ENCODE results near the gene DNAJC4. TPM values are rescaled to one million over a fixed set of nuclear protein-coding genes. Genes with fewer than 3 reads are reported as not detected.

DNAJC4 gene
- total and polyA plus RNA-seq, 2 of the 8 experiments (the other 6 are each of a cell fraction or from before 2014, with no cell fraction given), result 14.6 to 31.0 TPM

DNA sequence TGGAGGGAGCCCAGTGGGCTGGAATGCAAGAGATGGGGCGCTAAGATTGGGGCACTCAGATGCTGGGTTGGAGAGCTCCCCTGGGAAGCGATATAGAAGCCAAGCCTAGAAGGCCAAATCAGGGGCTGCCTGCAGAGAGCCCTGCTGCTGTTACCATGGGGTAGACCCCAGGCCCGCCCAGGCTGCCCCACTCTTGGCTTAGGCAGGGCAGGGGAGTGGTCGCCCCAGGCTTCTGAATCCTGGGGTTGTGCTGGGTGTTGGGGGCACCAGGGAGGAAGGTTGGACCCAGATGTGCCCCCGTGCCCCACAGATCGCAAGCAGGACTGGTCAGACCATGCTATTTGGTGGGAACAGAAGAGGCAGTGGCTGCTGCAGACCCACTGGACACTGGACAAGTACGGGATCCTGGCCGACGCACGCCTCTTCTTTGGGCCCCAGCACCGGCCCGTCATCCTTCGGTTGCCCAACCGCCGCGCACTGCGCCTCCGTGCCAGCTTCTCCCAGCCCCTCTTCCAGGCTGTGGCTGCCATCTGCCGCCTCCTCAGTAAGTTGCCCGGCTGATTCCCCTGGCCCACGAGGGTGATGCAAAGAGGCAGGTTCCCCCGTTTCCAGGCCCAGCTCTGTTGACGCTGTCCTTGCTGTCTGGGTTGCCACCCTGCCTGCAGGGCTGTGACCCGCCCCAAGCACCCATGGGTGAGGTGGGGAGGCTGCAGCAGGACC lies 19.9 kb upstream of the DNAJC4 start:
- H3K9me3 ChIP-seq (ENCODE audit: insufficient read depth in 2 of 2, low read depth in 1 of 2, low read length in 1 of 2), result no peaks in the 10 kb centered on the region
- H3K79me1 ChIP-seq (ENCODE audit: low read depth, low read length), result no peaks in the 10 kb centered on the region
- peaks cover 1 to 7% of the 10 kb centered on the region in 2 experiments for H4K20me1 ChIP-seq (replicated peaks in 1 of 2; ENCODE audit: control insufficient read depth in 1 of 2, insufficient read depth in 2 of 2, low read length in 2 of 2)
- H2BK20ac ChIP-seq (ENCODE audit: low read length), result no peak overlapping the region
- H4K5ac ChIP-seq (ENCODE audit: insufficient read length, low read depth, low read length), result no peak overlapping the region
- no peak overlapping the region for H2BK12ac ChIP-seq (ENCODE audit: low read depth, low read length)
- no peak overlapping the region for H2BK15ac ChIP-seq (ENCODE audit: low read length)
- H4K91ac ChIP-seq (replicated peaks; ENCODE audit: insufficient read length, low read length), result no peak overlapping the region
- no peak overlapping the region for H3K4ac ChIP-seq (replicated peaks; ENCODE audit: insufficient read length, low read depth, low read length)
- H2AFZ ChIP-seq (ENCODE audit: low read length), result no peak overlapping the region
- H3K14ac ChIP-seq (ENCODE audit: insufficient read length), result no peak overlapping the region
- ChIA-PET POLR2A (ENCODE audit: partially characterized antibody) (interaction anchor here (1.2 to 18.4 kb wide), 8 partner anchors 9 to 90 kb away, joined by 3 to 253 read pairs (median 4); partner anchors contain the start of genes NUDT22, STIP1 and TRPT1), CTCF (ENCODE audit: partially characterized antibody) (interaction anchor here (0.7 to 1.7 kb wide), 11 partner anchors 10 to 203 kb away, joined by 3 to 7 read pairs (median 3); no protein-coding TSS in a partner anchor)
- peaks cover 10 to 19% (median 14%) of the 10 kb centered on the region in 4 experiments; a peak in 7 of 8 replicates for H3K36me3 ChIP-seq (ENCODE audit: control insufficient read depth in 2 of 4, insufficient read depth in 4 of 4, low read length in 3 of 4)
- 91% methylated on average over 22 of the region's 24 CpGs; no CpG with 5 or more reads in 1 of the 2 experiments for WGBS, 2 experiments (ENCODE audit: extremely low coverage in 1 of 2, insufficient coverage in 1 of 2, insufficient read length in 1 of 2, insufficient replicate concordance in 2 of 2, low coverage in 1 of 2, low lambda C conversion rate in 2 of 2, missing lambda C conversion rate in 1 of 2)
- H3K9ac ChIP-seq (replicated peaks in 1 of 4; ENCODE audit: extremely low read depth in 1 of 4, low read depth in 3 of 4, low read length in 3 of 4), result no peak overlapping the region
- H3K4me1 ChIP-seq (replicated peaks in 1 of 4; ENCODE audit: control insufficient read depth in 3 of 4, insufficient read depth in 4 of 4, low read length in 3 of 4), result peaks cover 0 to 5% (median 0%) of the 10 kb centered on the region in 4 experiments; a peak in 3 of 7 replicates
- no peaks in the 10 kb centered on the region for H3K23me2 ChIP-seq (ENCODE audit: low read depth, low read length)
- no peak for DNase-seq (ENCODE audit: low read depth in 1 of 2, low spot score in 2 of 2)
- no peak overlapping the region for H3K4me3 ChIP-seq (ENCODE audit: extremely low read depth in 1 of 4, insufficient read depth in 2 of 4, low read depth in 3 of 4, low read length in 4 of 4)
- H3K27ac ChIP-seq (ENCODE audit: low read depth, low read length), result no peak overlapping the region
- H2BK120ac ChIP-seq (replicated peaks; ENCODE audit: low read depth, low read length), result no peak overlapping the region
- no peak overlapping the region for H3K56ac ChIP-seq (replicated peaks; ENCODE audit: insufficient read length, low read depth, low read length)
- no peaks in the 10 kb centered on the region for H3K79me2 ChIP-seq (ENCODE audit: control insufficient read depth in 1 of 2, insufficient read depth in 2 of 2, low read length in 2 of 2)
- no peak overlapping the region for H3K18ac ChIP-seq (ENCODE audit: extremely low read depth, low read length)
- H2BK5ac ChIP-seq (ENCODE audit: low read depth, low read length), result no peak overlapping the region; the same call in 1 of the 2 replicates
- H2AK5ac ChIP-seq (ENCODE audit: low read depth, low read length), result no peak overlapping the region
- no peak for FAIRE-seq
- H3K23ac ChIP-seq (ENCODE audit: insufficient read length), result no peak overlapping the region
- H3K27me3 ChIP-seq (replicated peaks in 1 of 4; ENCODE audit: control insufficient read depth in 3 of 4, extremely low read depth in 1 of 4, insufficient read depth in 3 of 4, low read length in 3 of 4), result no peaks in the 10 kb centered on the region; a peak in 1 of 7 replicates
- H3K4me2 ChIP-seq (ENCODE audit: insufficient read depth in 1 of 2, low read depth in 2 of 2, low read length in 2 of 2), result no peak overlapping the region
- H4K8ac ChIP-seq (ENCODE audit: extremely low read depth, insufficient read depth, low read length), result no peak overlapping the region
- TF ChIP-seq SRF (IDR thresholded peaks at IDR 0.05; ENCODE audit: low read depth, low read length) (no peak), CBX8 (IDR thresholded peaks at IDR 0.05; ENCODE audit: borderline replicate concordance, low read depth, low read length) (no peak), NANOG (IDR thresholded peaks at IDR 0.05; ENCODE audit: insufficient read depth, low read depth, low read length, poor library complexity, severe bottlenecking) (no peak), GABPA (IDR thresholded peaks at IDR 0.05; ENCODE audit: borderline replicate concordance, insufficient read depth, low read length) (no peak), TEAD4 (IDR thresholded peaks at IDR 0.05; ENCODE audit: low read depth, low read length) (no peak), BRCA1 (IDR thresholded peaks at IDR 0.05; ENCODE audit: low read depth, low read length) (no peak), HDAC2 (IDR thresholded peaks at IDR 0.05; ENCODE audit: borderline replicate concordance in 1 of 2, low read depth in 2 of 2, low read length in 2 of 2) (no peak), HDAC6 (IDR thresholded peaks at IDR 0.05; ENCODE audit: low read depth, low read length) (no peak), SAP30 (IDR thresholded peaks at IDR 0.05; ENCODE audit: insufficient read depth, insufficient replicate concordance, low read length) (no peak), POU5F1 (IDR thresholded peaks at IDR 0.05; ENCODE audit: low read depth, low read length) (no peak)
- TF ChIP-seq, protein P1, sequence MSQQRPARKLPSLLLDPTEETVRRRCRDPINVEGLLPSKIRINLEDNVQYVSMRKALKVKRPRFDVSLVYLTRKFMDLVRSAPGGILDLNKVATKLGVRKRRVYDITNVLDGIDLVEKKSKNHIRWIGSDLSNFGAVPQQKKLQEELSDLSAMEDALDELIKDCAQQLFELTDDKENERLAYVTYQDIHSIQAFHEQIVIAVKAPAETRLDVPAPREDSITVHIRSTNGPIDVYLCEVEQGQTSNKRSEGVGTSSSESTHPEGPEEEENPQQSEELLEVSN (IDR thresholded peaks at IDR 0.05), result no peak

Data from H1 (cell line).